GM19397 (cell line): ENCODE data around the gene E2F2.
"Not testable (repeated sequence)": the region's sequence is repeated elsewhere in the genome, so short reads cannot be mapped to it uniquely, and the experiment has no call there.

ENCODE experiments used
- ATAC-seq: cut with Tn5 transposase; IDR thresholded peaks from one replicate; pipeline ENCODE4 v1.9.1; 2021; ENCODE audit warnings: mild to moderate bottlenecking, moderate library complexity; ENCODE audit not compliant: unreplicated experiment

The E2F2 gene

GRCh38 chr1:23548704-23549143 is 17.7 kb upstream of the E2F2 start:
- ATAC-seq = no peak

GRCh38 chr1:23546897-23547584 is 16.0 kb upstream of the E2F2 start:
- no peak for ATAC-seq

- ATAC-seq = no peak
Measured at GRCh38 chr1:23545851-23546250, 14.8 kb upstream of the E2F2 start.

- no peak for ATAC-seq
Measured at GRCh38 chr1:23544444-23545389, 13.7 kb upstream of the E2F2 start.

- no peak for ATAC-seq
Measured at GRCh38 chr1:23543707-23544443, 12.8 kb upstream of the E2F2 start.

GRCh38 chr1:23542940-23543339 is 11.9 kb upstream of the E2F2 start:
- ATAC-seq = not testable (repeated sequence)

- ATAC-seq = no peak
Measured at GRCh38 chr1:23539698-23540266, 8.7 kb upstream of the E2F2 start.

GRCh38 chr1:23537296-23537973 is 6.4 kb upstream of the E2F2 start:
- ATAC-seq = no peak

DNA sequence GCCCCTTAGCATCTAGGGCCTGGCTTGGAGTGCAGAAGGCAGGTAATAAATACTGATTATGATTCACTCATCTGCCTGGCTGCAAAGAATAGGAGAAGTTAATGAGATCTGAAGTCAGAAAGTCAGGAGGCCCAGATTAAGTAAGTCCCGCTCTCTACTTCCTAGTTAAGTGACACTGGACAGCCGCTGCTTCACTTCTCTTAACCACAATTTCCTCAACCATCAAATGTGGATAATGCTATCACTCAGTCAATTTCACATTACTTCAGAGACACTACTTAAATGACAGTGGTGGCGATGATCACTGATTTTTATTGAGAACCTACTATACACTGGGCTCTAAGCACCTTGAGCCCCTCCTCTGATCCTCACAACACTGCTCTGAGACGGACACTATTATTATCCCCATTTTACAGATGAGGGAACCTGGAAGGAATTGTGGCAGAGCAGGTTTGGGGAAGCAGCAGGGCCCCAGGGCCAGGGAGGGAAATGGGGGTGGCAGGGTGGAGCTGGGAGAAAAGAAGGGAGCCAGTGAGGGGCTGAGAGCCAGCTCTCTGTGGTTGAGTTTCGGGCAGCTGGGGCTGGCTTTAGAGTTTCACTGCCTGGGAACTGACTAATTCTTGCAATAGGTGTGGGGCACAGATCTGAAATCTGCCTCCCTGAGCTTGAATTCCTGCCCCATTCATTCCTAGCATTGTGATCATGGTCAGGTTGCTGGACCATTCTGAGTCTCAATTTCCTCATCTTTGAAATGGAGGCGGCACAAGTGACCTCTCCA is 2.4 kb upstream of the E2F2 start:
- no peak for ATAC-seq

GRCh38 chr1:23531562-23532094 is 595 bp upstream of the E2F2 start:
- ATAC-seq = no peak

DNA sequence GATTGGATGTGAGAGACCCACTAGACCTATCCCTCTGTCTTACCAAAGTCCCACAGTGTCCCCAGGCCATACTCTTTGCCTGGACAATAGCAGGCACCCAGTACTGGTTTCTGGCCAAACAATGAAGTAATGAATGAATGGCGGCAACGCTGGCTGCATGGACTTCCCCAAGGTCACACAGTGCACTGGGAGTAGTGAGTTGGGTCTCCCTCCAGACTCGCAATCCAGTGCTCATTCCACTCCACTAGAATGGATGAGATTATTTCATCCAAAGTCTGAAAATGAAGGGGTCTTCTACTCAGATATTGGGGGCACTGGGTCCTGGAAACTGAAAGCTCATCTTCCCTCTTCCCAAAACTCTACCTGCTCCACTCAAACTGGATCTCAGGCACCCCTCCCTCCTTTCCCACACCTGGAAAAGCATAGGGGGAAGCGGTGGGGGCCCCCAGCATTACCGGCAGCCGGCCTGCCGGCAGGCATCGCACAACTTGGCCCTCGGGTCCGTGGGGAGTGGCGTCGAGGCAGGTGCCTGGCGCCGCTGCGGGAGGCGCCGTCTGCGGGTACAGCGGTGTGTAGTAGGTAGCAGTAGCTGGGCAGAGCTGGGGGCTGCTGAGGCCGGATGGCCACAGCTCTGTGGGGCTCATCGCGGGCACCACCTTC is 816 bp downstream of the E2F2 start:
- ATAC-seq = no peak

- ATAC-seq = no peak
Measured at GRCh38 chr1:23529146-23530086, 1.6 kb downstream of the E2F2 start.

DNA sequence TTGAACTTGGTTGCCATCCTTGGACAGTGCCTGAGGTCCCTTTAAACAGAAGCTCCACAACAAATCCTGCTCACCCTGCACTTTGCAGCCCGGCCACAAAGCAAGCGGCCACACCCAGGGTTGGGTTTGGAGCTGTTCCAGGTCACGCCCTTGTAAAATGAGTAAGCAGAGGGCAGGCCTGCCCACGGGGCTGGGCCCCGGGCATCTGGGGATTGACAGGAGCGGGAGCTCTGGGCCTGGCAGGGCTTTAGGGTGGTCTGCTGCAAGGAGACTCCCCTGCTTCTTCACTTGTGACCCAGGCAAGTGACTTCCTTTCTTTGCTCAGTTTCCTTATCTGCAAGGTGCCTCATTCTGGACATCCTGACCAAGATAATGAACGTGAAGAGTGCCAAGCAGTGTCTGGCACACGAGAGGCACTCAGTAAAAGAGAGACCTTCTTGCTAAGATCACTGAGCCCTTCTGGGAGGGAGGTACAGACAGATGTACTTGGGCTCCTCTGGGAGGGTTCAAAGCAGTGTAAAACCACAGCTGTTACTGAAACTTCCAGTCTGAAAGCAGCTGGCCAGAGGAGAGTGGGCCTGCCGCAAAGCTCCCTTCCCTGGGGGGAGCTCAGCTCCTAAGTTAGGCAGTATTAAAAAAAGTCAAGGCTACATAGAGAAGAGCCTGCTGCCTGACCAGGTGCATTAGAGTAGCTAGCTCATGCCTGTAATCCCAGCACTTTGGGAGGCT is 2.6 kb downstream of the E2F2 start:
- ATAC-seq = peak; percentile 45

GRCh38 chr1:23527900-23528249 is 3.2 kb downstream of the E2F2 start:
- ATAC-seq = no peak

GRCh38 chr1:23527366-23527765 is 3.7 kb downstream of the E2F2 start:
- no peak for ATAC-seq

- no peak for ATAC-seq
Measured at GRCh38 chr1:23526329-23527041, 4.5 kb downstream of the E2F2 start.
